Keratinocyte (primary cell): Measurements from ENCODE around the gene HK1.

ENCODE experiments used
- EZH2 ChIP-seq: IDR thresholded peaks from one replicate; pipeline ENCODE4 v1.6.1; 2012; ENCODE audit warnings: inconsistent platforms, mild to moderate bottlenecking, low read length, moderate library complexity
- TF ChIP-seq, protein P1 (sequence below), 3 experiments: IDR thresholded peaks in 1 of 3; conservative IDR thresholded peaks in 1 of 3; optimal IDR thresholded peaks in 1 of 3; 2 replicates in 2 of 3; 3 replicates in 1 of 3; pipeline versions ENCODE3 to v1.5.1; 2011; ENCODE audit warnings: low read length in 3 of 3, mild to moderate bottlenecking in 3 of 3, moderate library complexity in 2 of 3, control low read depth in 1 of 3, inconsistent platforms in 1 of 3; ENCODE audit not compliant: insufficient read depth in 2 of 3; ENCODE audit errors: extremely low read depth in 1 of 3

GRCh38 chr10:69321039-69321715 lies 42.9 kb downstream of the HK1 start:
- TF ChIP-seq EZH2, result no peak
- TF ChIP-seq, protein P1, sequence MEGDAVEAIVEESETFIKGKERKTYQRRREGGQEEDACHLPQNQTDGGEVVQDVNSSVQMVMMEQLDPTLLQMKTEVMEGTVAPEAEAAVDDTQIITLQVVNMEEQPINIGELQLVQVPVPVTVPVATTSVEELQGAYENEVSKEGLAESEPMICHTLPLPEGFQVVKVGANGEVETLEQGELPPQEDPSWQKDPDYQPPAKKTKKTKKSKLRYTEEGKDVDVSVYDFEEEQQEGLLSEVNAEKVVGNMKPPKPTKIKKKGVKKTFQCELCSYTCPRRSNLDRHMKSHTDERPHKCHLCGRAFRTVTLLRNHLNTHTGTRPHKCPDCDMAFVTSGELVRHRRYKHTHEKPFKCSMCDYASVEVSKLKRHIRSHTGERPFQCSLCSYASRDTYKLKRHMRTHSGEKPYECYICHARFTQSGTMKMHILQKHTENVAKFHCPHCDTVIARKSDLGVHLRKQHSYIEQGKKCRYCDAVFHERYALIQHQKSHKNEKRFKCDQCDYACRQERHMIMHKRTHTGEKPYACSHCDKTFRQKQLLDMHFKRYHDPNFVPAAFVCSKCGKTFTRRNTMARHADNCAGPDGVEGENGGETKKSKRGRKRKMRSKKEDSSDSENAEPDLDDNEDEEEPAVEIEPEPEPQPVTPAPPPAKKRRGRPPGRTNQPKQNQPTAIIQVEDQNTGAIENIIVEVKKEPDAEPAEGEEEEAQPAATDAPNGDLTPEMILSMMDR (optimal IDR thresholded peaks at IDR 0.05 in 1 of 3, IDR thresholded peaks at IDR 0.05 in 1 of 3, conservative IDR thresholded peaks at IDR 0.05 in 1 of 3; ENCODE audit: extremely low read depth in 1 of 3, insufficient read depth in 2 of 3, low read length in 3 of 3), result no peak
